ENCODE measurements around the gene RHOC.
A peak's percentile ranks its signal among the peaks of the same experiment; 100 is the strongest.
"Not testable (repeated sequence)": the region's sequence is repeated elsewhere in the genome, so short reads cannot be mapped to it uniquely, and the experiment has no call there.

Gene RHOC

DNA sequence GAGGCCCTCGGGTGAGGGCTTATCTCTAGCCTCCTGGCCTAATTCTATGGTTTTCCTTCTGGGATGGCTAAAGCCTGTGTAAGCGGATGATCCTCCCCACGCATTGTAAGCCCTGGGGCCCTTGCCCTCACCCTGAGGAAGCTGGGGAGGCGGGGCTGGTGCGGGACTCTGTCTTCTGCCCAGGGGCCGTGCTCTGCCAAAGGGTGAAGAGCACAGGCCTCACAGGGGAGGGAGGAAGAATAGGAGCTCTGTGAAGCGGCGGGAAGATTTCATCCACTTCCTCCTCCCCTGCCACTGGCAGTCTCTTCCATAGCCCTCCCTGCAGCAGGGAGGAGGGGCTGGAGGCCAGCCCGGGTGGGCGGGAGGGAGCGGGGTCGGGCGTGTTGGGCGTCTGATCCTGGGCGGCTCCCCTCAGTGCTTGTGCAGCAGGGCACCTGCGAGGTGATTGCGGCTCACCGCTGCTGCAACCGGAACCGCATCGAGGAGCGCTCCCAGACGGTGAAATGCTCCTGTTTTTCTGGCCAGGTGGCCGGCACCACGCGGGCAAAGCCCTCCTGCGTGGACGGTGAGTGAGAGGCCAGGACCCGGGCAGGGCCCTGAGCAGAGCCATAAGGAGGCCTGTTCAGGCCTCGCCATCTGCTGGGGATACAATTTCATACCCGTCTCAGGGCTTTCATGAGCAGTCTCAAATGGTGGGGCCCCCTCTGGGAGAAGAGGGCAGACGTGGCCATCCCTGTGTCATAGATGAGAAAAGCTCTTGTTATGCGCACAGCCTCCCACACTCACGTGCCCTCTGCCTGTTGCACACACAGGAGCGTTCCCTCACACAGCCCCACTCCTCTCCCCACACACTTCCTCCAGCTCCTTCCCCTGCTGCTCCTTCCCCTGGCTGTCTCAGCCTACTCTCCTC is 15.9 kb upstream of the RHOC start:
- Mint-ChIP-seq H3K27ac (no peak overlapping the region), H3K27me3 (ENCODE audit: low read depth) (peaks cover 27% of the 10 kb centered on the region), H3K36me3 (ENCODE audit: low read depth) (no peaks in the 10 kb centered on the region), H3K9me3 (no peaks in the 10 kb centered on the region), H3K4me1 (ENCODE audit: low read depth) (peaks cover 8% of the 10 kb centered on the region), H3K4me3 (no peak overlapping the region)

DNA sequence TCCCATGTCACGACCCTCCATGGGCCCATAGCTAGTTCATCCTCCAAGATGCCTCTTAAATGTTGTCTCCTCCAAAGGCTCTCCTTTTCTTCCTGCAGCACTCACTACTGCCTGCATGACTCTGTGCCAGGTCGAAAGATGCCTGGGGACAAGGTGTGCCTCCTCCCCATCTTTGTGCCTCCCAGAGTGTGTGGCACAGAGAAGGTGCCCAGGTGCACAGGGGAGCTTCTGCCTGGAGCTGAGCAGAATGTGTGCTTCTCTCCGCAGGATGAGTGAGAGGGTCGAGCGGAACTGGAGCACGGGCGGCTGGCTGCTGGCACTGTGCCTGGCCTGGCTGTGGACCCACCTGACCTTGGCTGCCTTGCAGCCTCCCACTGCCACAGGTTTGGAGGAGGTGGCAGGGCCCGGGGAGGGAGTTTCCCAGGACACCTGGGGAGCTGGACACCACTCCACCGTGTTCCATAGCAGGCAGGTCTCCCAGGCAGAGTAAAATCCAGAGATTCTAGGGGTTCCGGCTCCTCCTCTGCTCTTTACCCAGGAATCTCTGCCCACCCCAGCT is 15.1 kb upstream of the RHOC start:
- Mint-ChIP-seq H3K27ac (no peak overlapping the region), H3K36me3 (ENCODE audit: low read depth) (no peaks in the 10 kb centered on the region), H3K4me3 (no peak overlapping the region), H3K9me3 (no peaks in the 10 kb centered on the region), H3K4me1 (ENCODE audit: low read depth) (peaks cover 14% of the 10 kb centered on the region), H3K27me3 (ENCODE audit: low read depth) (peaks cover 27% of the 10 kb centered on the region)

DNA sequence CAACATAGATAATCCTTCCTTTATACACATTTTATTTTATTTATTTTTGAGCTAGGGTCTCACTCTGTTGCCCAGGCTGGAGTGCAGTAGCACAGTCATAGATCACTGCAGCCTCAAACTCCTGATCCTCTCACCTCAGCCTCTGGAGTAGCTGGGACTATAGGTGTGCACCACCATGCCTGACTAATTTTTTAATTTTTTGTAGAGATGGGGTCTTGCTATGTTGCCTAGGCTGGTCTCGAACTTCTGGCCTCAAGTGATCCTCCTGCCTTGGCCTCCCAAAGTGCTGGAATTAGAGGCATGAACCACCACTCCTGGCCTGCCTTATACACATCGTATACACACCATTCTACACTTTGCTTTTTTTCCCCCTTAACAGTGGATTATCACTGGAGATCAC is 14.4 kb upstream of the RHOC start:
- H3K9me3 Mint-ChIP-seq; H3K27ac Mint-ChIP-seq; H3K4me3 Mint-ChIP-seq; H3K36me3 Mint-ChIP-seq (ENCODE audit: low read depth): not testable (repeated sequence)
- H3K27me3 Mint-ChIP-seq (ENCODE audit: low read depth), result peaks cover 27% of the 10 kb centered on the region
- peaks cover 21% of the 10 kb centered on the region for H3K4me1 Mint-ChIP-seq (ENCODE audit: low read depth)

DNA sequence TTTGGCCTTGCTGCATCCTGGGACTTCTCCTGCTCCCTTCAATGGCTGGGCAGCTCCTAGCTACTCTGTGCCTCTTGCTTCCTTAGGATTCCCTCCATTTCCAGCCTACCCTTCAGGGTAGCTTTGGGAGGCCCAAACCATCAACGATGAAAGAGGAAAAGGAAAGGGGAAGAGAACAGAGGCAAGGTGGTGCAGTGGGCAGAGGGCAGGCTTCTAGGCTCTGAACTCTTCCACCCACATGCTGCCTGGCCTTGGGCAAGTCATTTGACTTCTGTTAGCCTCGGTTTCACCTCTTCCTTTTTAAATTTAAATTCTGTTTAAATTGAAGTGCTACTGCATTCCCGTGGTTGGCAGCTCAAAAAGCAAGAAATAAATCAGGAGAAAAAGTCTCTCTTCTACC is 13.9 kb upstream of the RHOC start:
- Mint-ChIP-seq H3K4me1 (ENCODE audit: low read depth) (peaks cover 25% of the 10 kb centered on the region), H3K36me3 (ENCODE audit: low read depth) (no peaks in the 10 kb centered on the region), H3K4me3 (no peak overlapping the region), H3K9me3 (no peaks in the 10 kb centered on the region), H3K27ac (no peak overlapping the region), H3K27me3 (ENCODE audit: low read depth) (peaks cover 27% of the 10 kb centered on the region)

DNA sequence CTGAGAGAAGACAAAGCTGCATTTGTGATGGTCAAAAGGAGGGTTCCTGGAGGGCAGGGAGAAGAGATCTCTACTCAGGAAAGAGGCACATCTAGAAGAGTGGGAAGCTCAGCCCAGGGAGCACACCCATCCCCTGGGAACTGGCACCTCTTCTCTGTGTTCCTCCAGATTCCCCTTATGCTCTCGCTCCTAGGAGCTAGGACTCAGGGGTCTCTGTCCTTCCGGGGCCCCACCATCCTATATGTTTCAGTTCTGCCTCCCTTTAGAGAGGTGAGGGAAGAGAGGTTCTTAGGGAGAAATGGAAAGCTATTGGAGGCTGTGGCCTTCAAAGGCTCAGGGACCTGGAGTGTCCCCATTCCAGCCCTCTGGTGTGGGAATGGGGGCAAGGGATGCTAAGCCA is 12.8 kb upstream of the RHOC start:
- no peaks in the 10 kb centered on the region for H3K36me3 Mint-ChIP-seq (ENCODE audit: low read depth)
- H3K4me1 Mint-ChIP-seq (ENCODE audit: low read depth), result peaks cover 28% of the 10 kb centered on the region
- no peak overlapping the region for H3K27ac Mint-ChIP-seq
- H3K9me3 Mint-ChIP-seq, result no peaks in the 10 kb centered on the region
- peaks cover 28% of the 10 kb centered on the region for H3K27me3 Mint-ChIP-seq (ENCODE audit: low read depth)
- no peak overlapping the region for H3K4me3 Mint-ChIP-seq

DNA sequence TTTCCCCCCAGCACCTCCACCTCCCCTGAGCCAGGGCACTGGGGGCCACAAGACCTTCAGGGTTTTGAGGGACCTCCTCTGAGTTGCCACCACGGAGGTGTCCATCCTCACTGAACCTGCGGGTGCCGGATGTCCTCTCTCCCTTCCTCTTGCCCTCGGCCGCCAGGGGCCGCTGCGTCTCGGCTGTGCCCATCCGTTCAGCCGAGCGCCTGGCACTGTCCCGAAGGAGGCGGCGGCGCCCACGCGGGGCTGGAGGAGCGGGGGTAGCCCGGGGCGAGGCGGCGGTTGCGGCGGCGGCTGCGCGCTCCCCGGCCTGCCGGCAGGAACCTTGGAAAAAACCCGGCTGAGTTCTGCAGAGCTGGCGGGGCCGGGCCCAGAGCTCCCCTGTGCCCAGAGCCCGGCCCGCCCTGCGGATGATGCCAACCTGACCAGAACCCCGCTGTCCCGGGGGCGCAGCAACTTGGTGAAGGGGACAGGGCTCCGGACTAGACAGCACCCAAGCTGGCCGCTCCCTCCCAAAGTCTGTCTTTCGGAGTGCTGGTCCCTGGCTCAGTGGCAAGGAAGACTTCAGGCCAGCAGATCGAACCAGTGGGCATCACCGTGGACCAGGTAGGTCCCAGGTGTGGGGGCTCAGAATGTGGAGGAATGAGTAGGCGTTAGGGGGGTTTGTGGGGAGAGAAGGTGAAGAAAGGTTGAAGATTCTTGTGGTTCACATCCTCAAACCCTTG is 11.9 kb upstream of the RHOC start:
- Mint-ChIP-seq H3K4me1 (ENCODE audit: low read depth) (peaks cover 35% of the 10 kb centered on the region), H3K27me3 (ENCODE audit: low read depth) (peaks cover 35% of the 10 kb centered on the region), H3K36me3 (ENCODE audit: low read depth) (no peaks in the 10 kb centered on the region), H3K27ac (no peak overlapping the region), H3K9me3 (no peaks in the 10 kb centered on the region), H3K4me3 (peak overlapping the region; percentile 72)

DNA sequence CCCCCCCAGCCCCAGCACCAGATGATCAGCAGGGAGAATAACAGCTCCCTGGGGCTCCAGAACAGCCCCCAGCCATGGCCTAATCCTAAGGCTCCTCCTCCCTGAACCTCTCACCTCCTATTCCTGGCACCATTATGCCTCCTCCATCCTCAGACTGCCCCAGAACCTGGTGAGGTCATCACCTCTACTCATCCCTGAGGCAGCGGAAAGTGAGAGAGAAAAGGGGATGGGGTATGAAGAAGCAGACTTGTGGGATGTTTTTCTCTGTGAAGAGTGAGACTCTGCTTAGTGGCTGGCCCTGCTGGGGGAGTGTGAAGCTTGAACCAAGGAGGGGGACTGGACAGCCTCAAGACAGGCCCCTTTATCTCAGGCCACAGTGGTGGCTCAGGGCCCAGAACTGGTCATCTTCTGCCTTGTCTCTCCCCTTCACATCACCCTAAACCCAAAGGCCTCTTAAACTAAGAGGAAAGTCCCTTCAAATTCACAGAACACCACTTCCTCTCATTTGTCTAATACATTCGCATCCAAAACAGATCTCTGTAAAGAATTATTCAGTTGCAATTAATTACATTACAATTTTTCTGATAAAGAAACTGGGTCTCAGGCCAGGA is 10.4 kb upstream of the RHOC start:
- Mint-ChIP-seq H3K27ac (peak overlapping the region; percentile 20), H3K4me1 (ENCODE audit: low read depth) (peaks cover 31% of the 10 kb centered on the region), H3K9me3 (no peaks in the 10 kb centered on the region), H3K4me3 (no peak overlapping the region), H3K27me3 (ENCODE audit: low read depth) (peaks cover 42% of the 10 kb centered on the region), H3K36me3 (ENCODE audit: low read depth) (no peaks in the 10 kb centered on the region)

DNA sequence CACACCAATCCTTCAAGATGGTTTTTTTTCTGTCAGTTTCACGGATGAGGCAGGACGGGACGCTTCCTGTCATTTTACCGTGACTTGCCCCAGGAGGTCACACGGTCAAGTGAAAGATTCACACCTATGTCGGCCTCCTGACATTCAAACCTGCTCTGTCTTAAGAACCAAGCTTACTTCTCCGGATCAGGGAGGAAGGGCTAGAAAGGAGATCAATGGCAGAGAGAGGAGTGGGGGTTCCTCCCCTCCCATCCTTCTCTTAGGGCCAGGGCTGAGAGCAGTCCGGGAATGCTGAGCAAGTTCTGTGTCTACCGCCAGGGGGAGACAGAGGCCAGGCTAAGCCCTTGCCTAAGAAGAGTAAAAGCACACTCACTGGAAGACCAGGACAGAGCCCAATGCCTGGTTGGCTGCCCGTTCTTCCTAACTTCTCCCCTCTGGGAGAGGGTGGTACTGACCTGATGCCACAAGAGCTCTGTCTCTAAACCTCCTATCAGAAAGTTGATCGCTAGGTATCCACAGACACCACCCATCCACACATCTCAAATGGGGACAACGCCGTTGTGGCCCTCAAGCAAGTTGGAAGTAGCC is 9.3 kb upstream of the RHOC start:
- Mint-ChIP-seq H3K36me3 (ENCODE audit: low read depth) (no peaks in the 10 kb centered on the region), H3K27me3 (ENCODE audit: low read depth) (peaks cover 40% of the 10 kb centered on the region), H3K4me3 (peak overlapping the region; percentile 85), H3K9me3 (no peaks in the 10 kb centered on the region), H3K4me1 (ENCODE audit: low read depth) (peaks cover 31% of the 10 kb centered on the region), H3K27ac (peak overlapping the region; percentile 6)

DNA sequence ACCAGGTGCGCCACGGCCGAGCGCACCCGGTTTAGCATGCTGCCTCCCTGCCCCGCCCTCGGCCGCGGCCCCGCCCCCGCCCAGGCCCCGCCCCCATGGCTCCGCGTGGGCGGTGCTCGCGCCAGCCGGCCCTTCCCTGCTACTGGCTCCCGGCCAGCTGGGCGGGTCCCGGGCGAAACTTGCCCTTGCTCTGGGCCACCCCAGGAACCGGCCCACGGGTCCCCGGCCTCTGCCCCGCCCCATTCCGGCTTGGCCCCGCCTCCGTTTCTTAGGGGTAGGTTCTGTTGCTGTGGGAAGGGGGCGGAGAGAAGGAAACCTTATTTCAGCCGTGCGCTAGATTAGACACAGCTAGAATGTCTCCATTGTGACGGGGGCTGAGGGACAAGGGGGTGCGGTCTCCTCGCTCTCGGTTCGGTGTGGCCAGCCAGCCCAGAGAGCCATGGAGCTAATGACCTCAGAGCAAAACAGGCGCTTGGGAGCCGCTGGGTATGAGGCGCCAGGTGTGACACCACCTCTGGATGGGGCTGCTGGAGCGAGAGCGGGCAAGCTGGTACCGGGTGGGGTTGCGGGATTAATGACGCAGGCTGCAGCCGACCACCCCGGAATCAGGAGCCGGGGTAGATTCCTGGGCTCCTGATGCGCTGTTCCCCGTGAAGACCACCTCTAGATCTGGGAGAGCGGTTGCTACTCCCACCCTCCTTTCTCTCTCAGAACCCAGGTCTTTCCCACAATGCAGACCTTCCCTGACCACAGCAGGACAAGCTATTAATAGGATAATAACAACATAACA is 8.5 kb upstream of the RHOC start, which contains the start of gene PPM1J:
Gene PPM1J, minus strand, starts transcription at position 69 of the 790 bp plus-strand sequence. Its CDS starts 31 bp downstream, at position 38.
- Mint-ChIP-seq H3K4me3 (peak within 1 kb of the TSS; percentile 85), H3K9me3 (no peaks in the 10 kb centered on the region), H3K36me3 (ENCODE audit: low read depth) (no peaks in the 10 kb centered on the region), H3K27me3 (ENCODE audit: low read depth) (peaks cover 42% of the 10 kb centered on the region), H3K4me1 (ENCODE audit: low read depth) (peaks cover 33% of the 10 kb centered on the region), H3K27ac (peak within 1 kb of the TSS; percentile 43)

DNA sequence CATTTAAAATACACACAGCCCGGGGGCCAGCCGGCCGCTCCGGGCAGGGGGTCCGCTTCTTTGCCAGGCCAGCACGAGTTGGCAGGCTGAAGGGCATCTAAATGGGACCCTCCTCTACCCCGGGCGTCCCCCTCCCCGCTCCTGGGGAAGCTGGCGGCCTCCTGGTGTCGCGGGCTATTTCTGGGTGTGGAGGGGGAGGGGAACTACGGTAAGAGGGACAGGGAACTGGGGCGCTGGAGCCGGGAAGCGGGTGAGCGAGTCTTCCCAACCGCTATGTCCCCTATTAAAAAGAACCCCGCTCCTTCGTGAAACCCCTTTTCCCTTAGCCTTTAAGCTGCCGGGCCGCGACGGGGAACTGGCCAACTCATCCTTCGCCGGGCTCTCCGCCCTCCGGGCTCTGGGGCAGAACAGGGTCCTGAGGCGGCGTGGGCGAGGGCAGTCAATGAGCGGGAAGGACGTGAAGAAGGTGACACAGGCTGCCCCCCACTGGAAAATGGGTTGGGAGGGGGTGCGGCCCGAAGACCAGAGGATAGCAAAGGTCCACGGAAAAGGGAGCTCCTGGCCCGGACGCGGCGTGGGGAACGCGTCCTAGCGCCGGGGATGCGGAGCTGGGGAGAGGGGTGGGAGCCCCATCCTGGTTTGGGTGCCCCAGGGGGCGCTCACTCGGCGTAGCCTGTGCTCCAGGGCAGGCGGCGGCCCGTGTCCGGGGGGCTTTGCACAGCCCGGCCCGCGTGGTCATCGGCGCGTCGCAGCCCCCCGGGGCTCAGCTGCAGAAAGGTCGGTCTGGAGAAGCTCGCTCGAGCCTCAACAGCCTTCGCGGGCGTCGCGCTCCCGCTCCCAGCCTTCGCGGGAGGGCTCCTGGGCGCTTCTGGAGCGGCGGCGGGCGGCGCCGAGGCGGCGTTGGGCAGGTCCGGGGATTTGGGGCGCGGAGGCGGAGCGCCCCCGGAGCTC is 7.7 kb upstream of the RHOC start:
- Mint-ChIP-seq H3K27ac (no peak overlapping the region), H3K4me3 (peak overlapping the region; percentile 81), H3K36me3 (ENCODE audit: low read depth) (no peaks in the 10 kb centered on the region), H3K27me3 (ENCODE audit: low read depth) (peaks cover 41% of the 10 kb centered on the region), H3K9me3 (no peaks in the 10 kb centered on the region), H3K4me1 (ENCODE audit: low read depth) (peaks cover 33% of the 10 kb centered on the region)

DNA sequence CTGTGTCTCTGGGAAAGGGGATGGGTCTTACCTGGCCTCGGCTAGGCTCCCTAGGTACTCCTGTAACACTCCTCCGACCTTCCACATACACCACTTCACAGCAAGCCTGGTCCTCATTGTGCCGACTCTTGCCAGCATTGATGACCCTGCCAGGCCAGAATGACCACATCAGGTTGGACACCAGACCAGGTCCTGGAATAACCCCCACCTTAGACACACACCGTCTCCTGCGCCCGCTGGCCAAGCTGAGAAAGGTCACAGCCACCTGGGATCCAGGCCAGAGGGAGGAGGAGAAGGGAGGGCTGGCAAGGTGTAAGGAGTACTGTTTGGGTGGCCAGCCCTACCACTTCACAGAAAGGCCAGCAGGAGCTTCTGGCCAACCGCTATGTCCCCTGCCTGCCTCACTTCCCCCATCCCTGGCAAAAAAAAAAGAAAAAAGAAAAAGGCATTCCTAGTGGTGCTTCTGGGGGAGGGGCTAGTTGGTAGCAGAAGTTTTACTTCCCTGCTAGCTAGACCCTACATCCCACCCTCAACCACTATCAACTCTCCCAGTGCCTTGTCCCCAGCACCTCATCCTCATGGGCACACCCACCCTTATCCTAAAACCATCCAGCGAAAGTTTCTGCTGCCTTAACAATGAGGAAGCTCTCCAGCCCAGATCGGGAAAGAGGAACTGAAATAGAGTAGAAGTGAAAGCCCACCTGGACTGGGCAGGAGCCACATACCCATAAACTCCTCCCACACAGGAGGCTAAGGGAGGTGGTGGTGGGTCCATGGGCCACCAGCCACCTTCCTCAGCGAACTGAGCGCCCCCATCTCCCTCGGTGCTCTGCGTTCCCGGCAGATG is 6.8 kb upstream of the RHOC start:
- Mint-ChIP-seq H3K27ac (no peak overlapping the region), H3K27me3 (ENCODE audit: low read depth) (peaks cover 44% of the 10 kb centered on the region), H3K9me3 (no peaks in the 10 kb centered on the region), H3K4me3 (peak overlapping the region; percentile 59), H3K4me1 (ENCODE audit: low read depth) (peaks cover 33% of the 10 kb centered on the region), H3K36me3 (ENCODE audit: low read depth) (no peaks in the 10 kb centered on the region)

DNA sequence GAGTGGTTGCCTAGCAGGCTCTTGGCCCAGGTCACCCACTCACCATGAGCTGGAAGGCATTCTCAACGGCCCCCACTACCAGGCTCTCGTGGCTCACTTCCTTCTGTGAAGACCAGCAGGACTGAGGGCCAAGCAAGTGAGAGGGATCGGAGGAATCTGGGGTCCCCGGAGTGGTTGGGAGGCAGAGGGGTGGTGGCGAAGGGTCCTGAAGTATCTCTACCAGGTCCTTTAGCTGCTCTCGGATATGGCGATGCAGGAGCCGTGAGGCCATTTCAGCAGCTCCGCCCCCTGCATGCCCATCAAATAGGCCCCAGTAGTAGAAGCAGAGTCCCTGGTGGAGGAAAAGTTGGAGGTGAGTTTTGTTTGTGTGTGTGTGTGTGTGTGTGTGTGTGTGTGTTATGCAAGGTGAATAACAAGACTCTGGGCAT is 5.8 kb upstream of the RHOC start:
- Mint-ChIP-seq H3K4me1 (ENCODE audit: low read depth) (peaks cover 34% of the 10 kb centered on the region), H3K27me3 (ENCODE audit: low read depth) (peaks cover 54% of the 10 kb centered on the region), H3K4me3 (no peak overlapping the region), H3K36me3 (ENCODE audit: low read depth) (no peaks in the 10 kb centered on the region), H3K9me3 (no peaks in the 10 kb centered on the region), H3K27ac (no peak overlapping the region)
